ENCODE measurements around the gene KRTAP10-8.

- no peak for TF ChIP-seq CTCF (conservative IDR thresholded peaks at IDR 0.05)
- no peak for TF ChIP-seq EZH2 (IDR thresholded peaks at IDR 0.05; ENCODE audit: low read depth)
Measured at GRCh38 chr21:44628707-44629391, 17.0 kb downstream of the KRTAP10-8 start.

Data from PC-9 (cell line).